ENCODE data around the gene TRIM67.

DNA sequence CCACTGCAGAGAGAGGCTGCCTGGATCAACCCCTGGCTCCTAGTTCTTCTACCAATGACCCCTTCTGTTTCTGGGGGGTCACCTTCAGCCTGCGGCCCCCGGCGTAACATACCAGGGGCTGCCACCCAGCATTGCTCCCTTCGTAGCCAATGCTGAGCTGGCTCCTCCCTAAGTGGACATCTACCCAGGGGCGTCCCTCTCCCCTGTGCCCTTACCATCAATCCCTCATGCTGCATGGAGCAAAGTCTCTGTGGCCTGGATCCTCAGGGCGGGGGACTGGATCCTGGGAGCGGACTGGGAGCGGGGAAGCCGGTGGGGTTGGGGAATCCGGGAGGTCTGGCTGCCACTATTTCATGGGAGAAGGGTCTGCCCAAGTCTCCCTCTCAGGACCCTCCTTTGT is 28.6 kb downstream of the TRIM67 start:
- no peak for TF ChIP-seq TEAD4 (CRISPR knock-in tag; IDR thresholded peaks at IDR 0.05)
- TF ChIP-seq, protein P1, sequence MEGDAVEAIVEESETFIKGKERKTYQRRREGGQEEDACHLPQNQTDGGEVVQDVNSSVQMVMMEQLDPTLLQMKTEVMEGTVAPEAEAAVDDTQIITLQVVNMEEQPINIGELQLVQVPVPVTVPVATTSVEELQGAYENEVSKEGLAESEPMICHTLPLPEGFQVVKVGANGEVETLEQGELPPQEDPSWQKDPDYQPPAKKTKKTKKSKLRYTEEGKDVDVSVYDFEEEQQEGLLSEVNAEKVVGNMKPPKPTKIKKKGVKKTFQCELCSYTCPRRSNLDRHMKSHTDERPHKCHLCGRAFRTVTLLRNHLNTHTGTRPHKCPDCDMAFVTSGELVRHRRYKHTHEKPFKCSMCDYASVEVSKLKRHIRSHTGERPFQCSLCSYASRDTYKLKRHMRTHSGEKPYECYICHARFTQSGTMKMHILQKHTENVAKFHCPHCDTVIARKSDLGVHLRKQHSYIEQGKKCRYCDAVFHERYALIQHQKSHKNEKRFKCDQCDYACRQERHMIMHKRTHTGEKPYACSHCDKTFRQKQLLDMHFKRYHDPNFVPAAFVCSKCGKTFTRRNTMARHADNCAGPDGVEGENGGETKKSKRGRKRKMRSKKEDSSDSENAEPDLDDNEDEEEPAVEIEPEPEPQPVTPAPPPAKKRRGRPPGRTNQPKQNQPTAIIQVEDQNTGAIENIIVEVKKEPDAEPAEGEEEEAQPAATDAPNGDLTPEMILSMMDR (IDR thresholded peaks at IDR 0.05): no peak
- TF ChIP-seq CREM (CRISPR knock-in tag; IDR thresholded peaks at IDR 0.05): no peak
- no peak for TF ChIP-seq FOXP1 (CRISPR knock-in tag; IDR thresholded peaks at IDR 0.05; ENCODE audit: borderline replicate concordance)
- TF ChIP-seq, protein P2, sequence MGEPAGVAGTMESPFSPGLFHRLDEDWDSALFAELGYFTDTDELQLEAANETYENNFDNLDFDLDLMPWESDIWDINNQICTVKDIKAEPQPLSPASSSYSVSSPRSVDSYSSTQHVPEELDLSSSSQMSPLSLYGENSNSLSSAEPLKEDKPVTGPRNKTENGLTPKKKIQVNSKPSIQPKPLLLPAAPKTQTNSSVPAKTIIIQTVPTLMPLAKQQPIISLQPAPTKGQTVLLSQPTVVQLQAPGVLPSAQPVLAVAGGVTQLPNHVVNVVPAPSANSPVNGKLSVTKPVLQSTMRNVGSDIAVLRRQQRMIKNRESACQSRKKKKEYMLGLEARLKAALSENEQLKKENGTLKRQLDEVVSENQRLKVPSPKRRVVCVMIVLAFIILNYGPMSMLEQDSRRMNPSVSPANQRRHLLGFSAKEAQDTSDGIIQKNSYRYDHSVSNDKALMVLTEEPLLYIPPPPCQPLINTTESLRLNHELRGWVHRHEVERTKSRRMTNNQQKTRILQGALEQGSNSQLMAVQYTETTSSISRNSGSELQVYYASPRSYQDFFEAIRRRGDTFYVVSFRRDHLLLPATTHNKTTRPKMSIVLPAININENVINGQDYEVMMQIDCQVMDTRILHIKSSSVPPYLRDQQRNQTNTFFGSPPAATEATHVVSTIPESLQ (CRISPR knock-in tag; IDR thresholded peaks at IDR 0.05): no peak
- TF ChIP-seq, protein P3, sequence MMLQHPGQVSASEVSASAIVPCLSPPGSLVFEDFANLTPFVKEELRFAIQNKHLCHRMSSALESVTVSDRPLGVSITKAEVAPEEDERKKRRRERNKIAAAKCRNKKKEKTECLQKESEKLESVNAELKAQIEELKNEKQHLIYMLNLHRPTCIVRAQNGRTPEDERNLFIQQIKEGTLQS (CRISPR knock-in tag; conservative IDR thresholded peaks at IDR 0.05): no peak
- TF ChIP-seq, protein P4, sequence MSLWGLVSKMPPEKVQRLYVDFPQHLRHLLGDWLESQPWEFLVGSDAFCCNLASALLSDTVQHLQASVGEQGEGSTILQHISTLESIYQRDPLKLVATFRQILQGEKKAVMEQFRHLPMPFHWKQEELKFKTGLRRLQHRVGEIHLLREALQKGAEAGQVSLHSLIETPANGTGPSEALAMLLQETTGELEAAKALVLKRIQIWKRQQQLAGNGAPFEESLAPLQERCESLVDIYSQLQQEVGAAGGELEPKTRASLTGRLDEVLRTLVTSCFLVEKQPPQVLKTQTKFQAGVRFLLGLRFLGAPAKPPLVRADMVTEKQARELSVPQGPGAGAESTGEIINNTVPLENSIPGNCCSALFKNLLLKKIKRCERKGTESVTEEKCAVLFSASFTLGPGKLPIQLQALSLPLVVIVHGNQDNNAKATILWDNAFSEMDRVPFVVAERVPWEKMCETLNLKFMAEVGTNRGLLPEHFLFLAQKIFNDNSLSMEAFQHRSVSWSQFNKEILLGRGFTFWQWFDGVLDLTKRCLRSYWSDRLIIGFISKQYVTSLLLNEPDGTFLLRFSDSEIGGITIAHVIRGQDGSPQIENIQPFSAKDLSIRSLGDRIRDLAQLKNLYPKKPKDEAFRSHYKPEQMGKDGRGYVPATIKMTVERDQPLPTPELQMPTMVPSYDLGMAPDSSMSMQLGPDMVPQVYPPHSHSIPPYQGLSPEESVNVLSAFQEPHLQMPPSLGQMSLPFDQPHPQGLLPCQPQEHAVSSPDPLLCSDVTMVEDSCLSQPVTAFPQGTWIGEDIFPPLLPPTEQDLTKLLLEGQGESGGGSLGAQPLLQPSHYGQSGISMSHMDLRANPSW (CRISPR knock-in tag; conservative IDR thresholded peaks at IDR 0.05; ENCODE audit: low read depth): no peak
- TF ChIP-seq OVOL2 (CRISPR knock-in tag; IDR thresholded peaks at IDR 0.05; ENCODE audit: borderline replicate concordance): no peak
- TF ChIP-seq ZNF423 (CRISPR knock-in tag; IDR thresholded peaks at IDR 0.05): no peak
- TF ChIP-seq, protein P5, sequence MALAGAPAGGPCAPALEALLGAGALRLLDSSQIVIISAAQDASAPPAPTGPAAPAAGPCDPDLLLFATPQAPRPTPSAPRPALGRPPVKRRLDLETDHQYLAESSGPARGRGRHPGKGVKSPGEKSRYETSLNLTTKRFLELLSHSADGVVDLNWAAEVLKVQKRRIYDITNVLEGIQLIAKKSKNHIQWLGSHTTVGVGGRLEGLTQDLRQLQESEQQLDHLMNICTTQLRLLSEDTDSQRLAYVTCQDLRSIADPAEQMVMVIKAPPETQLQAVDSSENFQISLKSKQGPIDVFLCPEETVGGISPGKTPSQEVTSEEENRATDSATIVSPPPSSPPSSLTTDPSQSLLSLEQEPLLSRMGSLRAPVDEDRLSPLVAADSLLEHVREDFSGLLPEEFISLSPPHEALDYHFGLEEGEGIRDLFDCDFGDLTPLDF (CRISPR knock-in tag; IDR thresholded peaks at IDR 0.05): no peak
